RKO (cell line): ENCODE measurements around the gene PRR16.

Experiments used
- DNase-seq: peaks from one replicate; pipeline ENCODE4 v3.0.0-alpha.2; 2016; ENCODE audit warnings: low spot score

Gene PRR16

DNA sequence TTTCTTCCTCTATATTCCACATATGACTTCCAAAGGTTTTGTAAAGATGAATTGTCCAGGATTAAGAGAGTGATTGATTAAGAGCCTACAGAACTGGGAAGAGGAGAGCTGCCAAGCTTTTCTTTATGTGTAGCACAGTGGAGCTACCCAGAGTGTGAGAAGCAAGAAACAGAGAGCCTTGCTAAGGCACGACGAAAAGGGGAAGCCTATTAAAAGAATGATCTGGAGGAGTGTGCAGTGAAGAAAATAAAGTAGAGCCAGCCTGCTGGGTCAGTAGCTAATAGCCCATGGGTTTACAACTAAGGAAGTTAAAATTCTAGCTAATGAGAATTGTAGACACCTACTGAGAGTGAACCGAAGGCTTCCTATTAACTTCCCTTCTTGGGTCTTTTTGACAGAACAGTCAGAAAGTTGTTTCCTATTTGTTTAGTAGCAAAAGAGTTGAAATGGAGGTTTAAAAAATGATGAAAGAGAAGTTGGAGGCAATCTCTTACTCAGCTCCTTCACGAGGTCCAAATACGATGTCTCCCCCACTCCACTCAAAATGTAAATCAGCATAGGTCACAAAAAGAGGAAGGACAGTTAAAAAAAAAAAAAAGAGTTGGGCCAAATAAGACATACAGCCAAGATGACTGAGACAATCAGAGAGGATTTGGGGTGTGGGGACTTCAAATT lies 957 bp upstream of the PRR16 start:
- no peak for DNase-seq

- no peak for DNase-seq
These were observed 731 bp downstream of the PRR16 start for GRCh38 chr5:120464627-120465435.

GRCh38 chr5:120465436-120465961 lies 1.4 kb downstream of the PRR16 start:
- DNase-seq = no peak

DNA sequence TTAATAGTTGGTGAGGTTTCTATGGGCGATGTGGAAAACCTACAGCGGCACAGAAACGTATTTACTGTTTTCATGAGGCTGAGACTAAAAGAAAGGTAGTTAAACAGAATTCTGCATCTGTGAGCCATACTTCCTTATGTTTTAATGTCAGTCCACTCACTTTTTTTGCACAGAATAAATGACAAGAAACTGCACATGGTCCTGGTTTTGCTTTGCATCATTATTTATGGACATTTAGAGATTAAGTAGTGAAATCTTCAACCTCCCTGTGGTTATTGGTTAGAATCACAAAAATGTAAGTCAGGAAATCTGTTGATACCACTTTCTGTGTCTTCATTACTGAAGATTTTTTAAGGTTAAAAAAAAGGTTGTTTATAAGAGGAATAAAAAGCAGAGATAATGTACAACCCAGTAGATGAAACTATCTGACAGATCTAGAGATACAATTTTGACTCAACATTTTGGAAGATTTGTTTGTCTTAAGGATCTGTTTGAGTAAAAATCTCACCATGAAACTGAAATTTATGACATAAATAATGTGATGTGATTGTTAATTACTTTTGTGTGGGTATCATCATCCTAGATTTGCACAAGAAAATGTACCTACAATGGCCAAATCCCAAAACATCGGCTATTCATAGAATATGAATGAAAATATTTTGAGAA lies 2.4 kb downstream of the PRR16 start:
- DNase-seq = no peak

DNA sequence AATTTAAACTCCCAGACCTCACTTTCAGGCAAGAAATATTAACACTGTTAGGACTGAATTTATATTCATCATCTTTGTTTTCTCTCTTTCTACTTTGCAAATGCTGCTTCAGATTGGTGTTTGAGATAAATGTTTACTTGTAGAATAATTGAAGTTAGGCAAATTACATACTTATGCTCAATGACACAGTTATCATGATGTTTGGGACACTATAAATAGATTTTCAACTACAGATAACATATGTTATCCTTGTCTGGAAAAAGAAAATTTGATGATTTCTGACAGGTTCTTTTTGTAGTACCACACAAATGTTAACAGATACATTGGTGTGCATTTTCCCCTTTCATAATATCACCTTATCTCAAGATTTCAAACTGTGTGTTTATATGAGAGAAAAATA lies 7.9 kb downstream of the PRR16 start:
- no peak for DNase-seq

DNA sequence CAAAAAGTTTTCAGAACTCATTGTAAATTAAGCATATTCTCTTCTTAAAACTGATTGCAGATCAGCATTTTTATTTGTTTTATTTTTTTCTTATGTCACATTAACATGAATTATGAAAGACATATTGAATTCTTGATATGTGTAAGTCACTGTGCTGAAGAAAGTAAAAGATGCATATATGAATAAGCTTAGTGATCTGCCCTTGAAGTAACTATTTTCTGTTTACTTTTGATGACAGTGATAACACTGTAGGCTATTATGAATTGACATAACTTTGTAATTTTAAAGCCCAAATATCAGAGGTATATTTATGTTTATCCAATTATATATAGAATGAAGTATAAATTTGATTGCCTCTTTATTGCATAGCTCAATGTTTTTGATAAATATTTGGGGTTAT lies 8.8 kb downstream of the PRR16 start:
- DNase-seq = no peak

- no peak for DNase-seq
These were observed 9.2 kb downstream of the PRR16 start for GRCh38 chr5:120473332-120473731.

DNA sequence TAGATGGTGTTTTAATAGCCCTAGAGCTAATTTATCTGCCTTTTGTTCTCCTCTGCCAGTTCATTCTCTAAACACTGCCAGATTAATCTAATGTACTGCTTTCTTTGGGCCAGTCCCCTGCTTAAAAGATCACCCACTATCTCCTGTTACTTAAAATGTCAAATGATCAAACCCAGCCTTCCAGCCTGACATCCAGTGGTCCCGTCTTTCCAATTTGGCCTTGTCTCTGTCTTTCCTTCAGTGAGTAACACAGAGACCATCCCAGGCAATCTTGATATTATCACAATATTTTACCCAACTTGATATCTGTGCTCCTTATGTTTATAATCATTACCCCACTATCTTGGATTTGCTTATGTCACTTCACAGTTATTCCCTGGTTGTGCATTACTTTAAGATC lies 12.0 kb downstream of the PRR16 start:
- DNase-seq = no peak

- no peak for DNase-seq
These were observed 15.0 kb downstream of the PRR16 start for GRCh38 chr5:120479066-120479465.

- DNase-seq = no peak
These were observed 35.9 kb downstream of the PRR16 start for GRCh38 chr5:120499876-120500563.

GRCh38 chr5:120502531-120502930 lies 38.4 kb downstream of the PRR16 start:
- DNase-seq = no peak

DNA sequence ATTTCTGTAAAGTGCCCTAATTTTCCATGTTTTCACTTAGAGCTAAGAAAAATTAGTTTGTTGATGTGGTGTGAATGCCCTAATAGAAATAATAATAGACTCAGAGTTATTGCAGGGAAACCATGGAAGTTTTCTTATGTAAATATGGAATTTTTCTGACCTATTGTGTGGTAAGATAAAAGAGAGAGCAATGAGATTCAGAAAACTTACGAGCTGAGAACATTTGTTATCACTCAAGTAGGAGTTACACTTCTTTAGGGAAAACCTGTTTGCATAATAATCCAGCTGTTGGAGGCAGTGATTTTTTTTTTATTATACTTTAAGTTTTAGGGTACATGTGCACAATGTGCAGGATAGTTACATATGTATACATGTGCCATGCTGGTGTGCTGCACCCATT lies 39.2 kb downstream of the PRR16 start:
- no peak for DNase-seq

DNA sequence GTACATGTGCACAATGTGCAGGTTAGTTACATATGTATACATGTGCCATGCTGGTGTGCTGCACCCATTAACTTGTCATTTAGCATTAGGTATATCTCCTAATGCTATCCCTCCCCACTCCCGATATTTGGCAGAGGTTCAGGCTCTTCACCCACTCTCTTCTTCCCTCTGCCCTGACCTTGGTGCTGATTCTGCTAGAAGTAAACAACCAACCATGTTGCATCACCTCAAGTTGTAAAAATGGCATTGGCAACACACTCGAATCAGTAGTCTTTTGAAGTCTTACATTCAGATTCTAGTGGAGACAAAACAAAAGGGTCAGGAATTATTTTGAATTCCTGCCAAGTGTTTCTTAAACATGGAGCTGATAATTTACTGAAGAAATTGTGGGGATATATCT lies 40.0 kb downstream of the PRR16 start:
- DNase-seq = no peak

DNA sequence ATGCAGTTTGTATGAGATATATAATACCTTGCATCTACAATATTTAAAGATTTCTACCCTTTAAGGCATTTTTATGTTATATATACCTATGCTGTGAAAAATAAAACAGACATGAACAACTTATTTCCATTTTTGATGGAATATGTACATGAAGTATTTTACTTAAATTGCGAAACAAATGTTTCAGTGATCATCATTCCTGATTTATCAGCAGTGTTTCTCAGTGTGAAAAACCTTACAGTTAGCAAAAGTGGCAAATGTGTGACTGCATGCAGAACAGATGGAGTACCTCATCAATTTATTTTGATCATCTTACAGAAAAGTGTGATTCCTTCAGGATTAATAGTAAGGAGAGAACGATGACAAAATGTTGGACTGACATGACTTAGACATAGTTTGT lies 43.1 kb downstream of the PRR16 start:
- no peak for DNase-seq

DNA sequence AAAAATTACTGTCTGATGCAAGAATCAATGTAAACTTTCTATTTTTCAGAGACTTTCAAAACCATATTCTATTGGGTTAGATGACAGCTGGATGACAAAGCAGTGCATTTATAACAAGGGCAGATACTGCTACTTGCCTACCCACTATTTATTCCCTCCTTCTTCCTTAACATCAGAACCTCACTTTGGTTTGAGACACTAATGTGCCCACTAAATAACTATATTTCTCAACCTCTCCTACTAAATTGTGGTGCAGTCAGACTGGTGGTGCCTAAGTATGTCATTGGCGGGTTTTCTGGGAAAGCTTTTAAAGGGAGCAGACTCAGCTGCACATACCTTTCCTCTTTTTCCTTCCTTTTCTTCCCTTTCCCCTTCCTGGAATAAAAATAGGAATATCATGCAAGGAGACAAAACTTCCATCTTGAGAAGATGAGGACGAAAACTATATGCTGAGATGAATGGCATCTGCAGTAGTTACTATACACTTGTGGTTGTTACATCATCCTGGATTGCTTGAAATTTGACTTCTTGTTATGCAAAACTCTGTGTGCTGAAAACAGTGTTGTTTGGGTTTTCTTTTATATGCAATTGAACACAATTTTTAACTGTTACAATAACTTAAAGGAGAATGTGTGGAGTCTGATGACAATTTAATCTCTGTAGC lies 43.8 kb downstream of the PRR16 start:
- no peak for DNase-seq

- DNase-seq = no peak
These were observed 45.0 kb downstream of the PRR16 start for GRCh38 chr5:120509053-120509452.

GRCh38 chr5:120510098-120510637 lies 46.1 kb downstream of the PRR16 start:
- no peak for DNase-seq

GRCh38 chr5:120510994-120511686 lies 47.0 kb downstream of the PRR16 start:
- DNase-seq = no peak

- no peak for DNase-seq
These were observed 48.0 kb downstream of the PRR16 start for GRCh38 chr5:120512068-120512467.

DNA sequence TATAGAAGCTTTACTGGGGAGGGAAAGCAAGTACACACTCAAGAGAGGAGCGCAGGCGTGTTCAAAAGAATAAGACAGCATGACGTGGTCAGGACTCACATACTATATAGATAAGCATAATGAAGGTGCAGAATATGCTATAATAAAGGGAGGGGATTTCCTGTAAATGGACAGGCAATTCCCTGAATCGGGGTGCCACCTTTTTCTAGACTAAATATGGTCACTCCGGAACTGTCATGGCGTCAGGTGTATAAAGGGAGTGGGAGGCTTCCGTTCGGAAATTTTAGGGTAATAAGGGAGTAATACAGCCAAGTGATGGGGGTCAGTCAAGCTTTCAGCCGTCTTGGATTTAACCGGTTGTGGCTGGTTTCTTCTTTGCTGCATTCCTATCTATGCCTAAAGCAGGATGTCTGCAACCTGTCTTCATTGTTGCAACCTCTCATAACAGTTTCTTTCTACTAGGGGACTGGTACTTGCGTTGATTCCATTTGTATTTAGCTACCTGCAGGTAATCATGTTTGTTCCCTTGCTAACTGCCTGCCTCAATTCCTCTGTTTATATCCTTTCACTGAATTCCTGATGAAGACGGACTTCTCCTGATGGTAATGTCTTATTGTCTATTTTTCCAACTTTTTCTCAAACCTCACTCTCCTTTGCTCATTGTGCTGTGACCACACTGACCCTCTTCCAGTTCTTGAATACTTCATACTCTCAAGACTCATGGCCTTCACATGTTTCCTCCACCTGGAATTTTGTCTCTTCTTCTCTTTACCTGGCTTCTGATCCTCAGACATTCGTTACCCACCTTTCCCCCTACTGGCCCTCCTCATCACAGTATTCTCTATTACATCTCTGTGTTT lies 48.9 kb downstream of the PRR16 start:
- DNase-seq = no peak
